HG03159 (cell line): ENCODE measurements around the gene THNSL1.
"Not testable (repeated sequence)": the region's sequence is repeated elsewhere in the genome, so short reads cannot be mapped to it uniquely, and the experiment has no call there.

Experiments
- ATAC-seq: cut with Tn5 transposase; IDR thresholded peaks from one replicate; pipeline ENCODE4 v1.9.1; 2021; ENCODE audit warnings: mild to moderate bottlenecking, moderate library complexity; ENCODE audit not compliant: unreplicated experiment

THNSL1 gene

DNA sequence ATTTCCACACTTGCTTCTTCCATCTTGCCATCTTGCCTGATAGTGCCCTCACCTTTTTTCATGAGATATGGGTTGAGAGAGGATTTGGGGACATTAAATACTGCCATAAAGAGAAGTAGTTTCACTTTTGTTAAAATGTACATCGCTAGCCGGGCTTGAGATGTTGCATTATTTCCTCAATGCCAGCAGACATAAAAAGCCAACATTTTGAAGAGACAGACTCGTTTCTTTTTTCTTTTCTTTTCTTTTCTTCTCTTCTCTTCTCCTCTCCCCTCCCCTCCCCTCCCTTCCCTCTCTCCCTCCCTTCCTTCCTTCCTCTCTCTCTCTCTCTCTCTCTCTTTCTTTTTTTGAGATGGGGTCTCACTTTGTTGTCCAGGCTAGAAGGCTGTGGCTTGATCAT is 18.4 kb upstream of the THNSL1 start:
- ATAC-seq: no peak

DNA sequence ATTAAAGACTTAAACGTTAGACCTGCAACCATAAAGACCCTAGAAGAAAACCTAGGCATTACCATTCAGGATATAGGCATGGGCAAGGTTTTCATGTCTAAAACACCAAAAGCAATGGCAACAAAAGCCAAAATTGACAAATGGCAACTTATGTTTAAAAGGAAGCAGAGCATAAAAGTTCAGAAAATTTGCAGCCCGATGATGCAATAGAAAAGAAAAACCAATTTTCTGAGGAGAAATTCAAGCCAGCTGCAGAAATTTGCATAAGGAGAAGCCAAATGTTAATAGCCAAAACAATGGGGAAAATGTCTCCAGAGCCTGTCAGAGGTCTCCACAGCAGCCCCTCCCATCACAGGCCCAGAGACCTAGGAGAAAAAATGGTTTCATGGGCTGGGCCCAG is 4.8 kb upstream of the THNSL1 start:
- ATAC-seq: not testable (repeated sequence)

DNA sequence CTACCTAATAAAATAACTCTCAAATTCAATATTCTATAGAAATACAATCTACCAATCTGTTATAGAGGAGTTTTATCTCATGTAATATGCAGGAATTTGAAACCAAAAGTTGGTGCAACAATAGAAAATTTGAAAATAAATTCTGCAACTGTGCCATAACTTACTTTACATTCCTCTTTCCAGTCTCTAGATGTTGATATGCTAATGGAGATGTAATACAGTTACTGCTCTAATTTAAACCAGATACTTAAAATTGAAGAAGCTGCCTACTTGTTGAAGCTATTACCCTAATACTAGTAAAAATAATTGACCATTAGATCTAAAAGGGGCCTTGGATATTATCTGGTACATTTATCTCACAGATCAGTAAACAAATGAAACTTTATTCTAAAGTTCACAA is 1.8 kb upstream of the THNSL1 start:
- no peak for ATAC-seq

DNA sequence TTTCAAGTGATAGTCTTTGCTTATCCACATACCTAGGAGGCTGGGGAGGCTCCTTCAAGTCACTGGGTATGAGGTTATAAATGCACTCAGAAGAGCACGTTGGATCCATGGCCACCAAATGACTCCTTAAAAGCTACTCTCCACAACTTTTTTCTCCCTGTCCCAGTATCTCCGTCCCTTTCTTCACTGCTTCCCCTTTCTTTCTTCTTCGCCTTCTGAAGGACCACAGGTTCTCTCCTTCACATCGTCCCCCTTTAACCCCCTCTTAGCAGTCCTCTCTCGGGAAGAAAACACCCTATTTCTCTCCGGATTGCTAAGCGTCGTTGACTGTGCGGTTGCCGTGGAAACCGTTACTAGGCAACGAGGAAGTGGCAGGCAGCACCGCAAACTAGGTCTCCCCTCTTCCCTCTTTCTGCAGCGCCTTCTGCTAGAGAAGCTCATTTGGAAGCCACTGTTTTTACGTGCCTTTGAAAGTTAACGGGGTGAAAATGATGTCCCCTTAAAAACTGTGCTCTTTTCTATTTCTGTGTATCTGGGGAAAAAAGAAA is 510 bp upstream of the THNSL1 start, which contains the start of gene ENKUR:
ENKUR (minus strand) TSS at position 331 of the 548 bp plus-strand sequence; CDS start at position 109, 222 bp downstream.
- ATAC-seq: peak; percentile 73

DNA sequence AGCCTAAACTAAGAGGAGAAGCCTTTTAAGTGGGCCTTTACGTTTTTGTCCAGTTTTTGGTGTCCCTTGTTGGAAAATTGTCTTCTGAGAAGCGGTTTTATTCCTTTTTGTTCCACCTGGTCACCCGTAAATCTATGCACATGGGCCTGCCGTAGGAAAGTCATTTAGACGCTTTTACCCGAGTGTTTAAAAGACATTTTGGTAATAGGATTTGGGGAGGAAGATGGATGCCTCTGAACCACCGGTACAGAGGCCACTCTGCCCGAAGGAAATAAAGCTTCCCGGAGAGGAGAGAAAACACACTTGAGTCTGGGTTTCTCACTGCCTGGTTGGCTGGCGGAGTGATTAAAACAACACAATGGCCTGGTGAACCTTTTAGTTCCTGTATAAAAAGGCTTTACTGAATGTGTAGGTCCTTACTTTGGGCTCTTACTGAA is 760 bp downstream of the THNSL1 start:
- no peak for ATAC-seq

DNA sequence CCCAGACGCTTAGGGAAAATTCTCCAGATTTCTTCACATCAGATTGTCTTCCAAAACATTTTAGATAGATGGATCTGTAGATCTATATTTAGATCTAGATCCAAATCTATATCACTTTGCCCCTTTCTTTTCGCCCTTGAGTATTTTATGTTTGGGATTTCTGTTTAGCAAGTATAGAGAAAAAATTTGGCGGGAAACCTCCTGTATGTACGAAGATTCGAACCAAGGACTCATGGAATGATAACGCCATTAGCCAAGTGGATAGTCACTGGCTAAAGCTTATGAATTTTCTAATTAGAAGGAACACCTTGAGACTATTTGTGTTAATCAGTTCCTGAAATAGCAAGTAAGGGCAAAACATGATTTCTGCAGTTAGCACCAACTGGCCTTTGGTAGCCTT is 1.2 kb downstream of the THNSL1 start:
- ATAC-seq: no peak

DNA sequence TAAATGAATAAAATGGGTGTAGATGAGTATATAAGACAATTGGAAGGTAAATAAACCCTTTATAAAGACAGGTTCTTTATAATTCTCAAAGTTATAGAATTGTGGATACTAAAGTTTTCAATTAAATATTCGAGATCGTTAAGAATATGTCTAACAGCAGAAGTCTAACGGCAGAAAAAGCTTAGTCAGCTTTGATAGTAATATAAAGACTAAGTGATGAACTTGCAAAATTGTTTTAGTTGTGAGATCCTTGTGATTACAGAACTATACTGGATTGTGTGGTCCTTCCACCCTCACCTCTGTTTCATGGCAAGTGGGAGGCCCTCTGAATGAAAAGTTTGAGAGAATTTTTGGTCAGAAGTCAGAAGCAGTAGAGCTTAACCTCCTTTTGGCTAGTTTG is 2.3 kb downstream of the THNSL1 start:
- ATAC-seq: no peak

DNA sequence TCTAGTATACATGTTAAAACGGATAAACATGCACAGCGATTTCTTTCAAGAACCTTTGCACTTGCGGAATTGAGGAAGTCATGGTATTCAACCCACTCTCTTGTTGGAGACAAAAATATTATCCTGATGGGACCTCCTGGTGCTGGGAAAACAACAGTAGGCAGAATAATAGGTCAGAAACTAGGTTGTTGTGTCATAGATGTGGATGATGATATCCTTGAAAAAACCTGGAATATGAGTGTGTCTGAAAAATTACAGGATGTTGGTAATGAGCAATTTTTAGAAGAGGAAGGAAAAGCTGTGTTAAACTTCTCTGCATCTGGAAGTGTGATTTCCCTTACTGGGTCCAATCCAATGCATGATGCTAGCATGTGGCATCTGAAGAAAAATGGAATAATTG is 6.9 kb downstream of the THNSL1 start:
- ATAC-seq: no peak

DNA sequence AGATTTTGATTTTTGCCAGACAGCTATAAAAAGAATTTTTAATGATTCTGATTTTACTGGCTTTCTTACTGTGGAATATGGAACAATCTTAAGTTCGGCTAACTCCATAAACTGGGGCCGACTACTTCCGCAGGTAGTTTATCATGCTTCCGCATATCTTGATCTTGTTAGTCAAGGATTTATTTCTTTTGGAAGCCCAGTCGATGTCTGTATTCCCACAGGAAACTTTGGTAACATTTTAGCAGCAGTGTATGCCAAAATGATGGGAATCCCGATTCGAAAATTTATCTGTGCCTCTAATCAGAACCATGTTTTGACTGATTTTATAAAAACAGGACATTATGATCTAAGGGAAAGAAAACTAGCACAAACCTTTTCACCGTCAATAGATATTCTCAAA is 8.1 kb downstream of the THNSL1 start:
- ATAC-seq: no peak

DNA sequence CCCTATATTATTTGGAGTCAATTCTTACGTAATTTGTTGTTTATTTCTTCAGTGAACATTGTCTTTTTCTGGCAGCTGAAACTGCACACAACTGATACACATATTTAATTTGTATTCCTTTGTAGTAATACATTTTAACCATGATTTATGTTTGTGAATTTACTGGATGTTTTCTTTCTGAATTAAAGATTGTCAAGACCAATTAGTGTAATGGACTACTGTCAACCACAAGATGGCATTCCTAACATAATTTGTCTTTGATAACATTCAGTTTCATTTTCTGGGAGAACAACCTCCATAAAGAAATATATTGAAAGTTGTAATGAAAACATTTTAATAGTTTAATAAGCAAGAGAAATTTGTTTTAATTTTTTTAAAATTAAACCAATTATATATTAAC is 10.1 kb downstream of the THNSL1 start:
- ATAC-seq: no peak

DNA sequence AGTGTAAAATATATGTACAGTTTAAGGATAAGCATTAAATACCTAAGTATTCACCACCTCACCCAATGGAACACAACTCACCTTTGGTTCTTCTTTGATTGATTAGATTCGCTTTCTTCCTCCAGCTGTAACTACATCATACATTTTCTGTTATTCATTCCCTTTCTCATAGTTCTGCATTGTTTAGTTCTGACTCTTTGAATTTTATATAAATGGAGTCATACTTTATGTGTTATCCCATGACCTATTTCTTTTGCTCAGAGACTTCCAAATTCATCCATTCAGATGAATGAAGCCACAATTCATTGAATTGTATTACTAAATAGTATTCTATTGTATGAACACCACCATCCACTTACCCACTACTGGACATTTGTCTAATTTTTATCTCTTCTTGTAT is 12.3 kb downstream of the THNSL1 start:
- ATAC-seq: no peak

DNA sequence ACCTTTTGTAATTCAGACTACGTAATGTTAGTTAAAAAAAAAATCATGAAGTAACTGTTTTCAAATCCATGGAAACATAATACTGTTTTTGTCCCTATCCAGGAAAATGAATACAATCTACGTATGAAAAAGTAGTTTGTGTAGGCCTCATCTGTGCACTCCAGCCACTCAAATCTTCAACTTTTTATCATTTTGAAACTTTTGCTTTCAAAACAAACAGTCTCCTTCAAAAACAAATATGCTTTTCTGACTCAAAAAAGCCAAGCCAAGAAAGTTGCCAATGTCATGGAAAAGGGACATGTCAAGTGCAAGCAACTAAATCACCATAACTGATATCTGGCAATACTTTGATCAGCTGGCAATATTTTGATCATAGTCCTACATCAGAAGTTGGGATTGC is 13.1 kb downstream of the THNSL1 start:
- no peak for ATAC-seq

DNA sequence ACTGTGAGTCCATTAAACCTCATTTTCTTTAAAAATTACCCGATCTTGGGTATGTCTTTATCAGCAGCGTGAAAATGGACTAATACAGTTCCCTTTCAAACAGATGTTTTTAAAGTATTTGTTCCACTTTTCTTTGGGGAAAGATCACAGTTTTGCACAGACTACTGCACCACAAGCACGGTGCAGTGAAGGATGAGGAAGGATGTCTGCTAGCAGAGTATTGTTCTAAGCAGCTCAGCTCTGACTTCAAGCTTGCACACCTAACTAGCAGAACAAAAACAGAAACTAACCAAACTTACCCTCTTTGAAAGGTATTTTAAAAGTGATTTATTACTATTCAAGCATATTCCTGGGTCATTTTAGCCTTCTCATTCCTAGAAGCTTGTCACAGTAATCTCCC is 20.0 kb downstream of the THNSL1 start:
- ATAC-seq: peak; percentile 79

DNA sequence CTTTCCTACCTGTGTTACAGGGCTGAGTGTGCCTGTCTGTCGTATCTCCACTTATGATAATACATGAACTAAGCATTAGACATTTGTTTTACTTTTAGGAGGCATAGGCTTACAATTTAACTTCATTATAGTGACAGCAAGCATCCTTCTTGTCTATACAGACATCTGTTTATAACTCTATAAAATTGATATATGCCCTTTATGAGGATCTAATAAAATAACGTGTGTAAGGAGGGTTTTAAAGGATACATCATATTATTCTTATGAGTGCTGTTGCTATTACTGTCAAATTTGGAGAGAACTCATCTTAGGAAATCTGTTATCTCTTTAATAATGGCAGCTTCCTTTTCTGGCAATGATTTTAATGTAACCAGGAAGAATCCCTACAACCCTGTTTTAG is 21.9 kb downstream of the THNSL1 start:
- no peak for ATAC-seq

DNA sequence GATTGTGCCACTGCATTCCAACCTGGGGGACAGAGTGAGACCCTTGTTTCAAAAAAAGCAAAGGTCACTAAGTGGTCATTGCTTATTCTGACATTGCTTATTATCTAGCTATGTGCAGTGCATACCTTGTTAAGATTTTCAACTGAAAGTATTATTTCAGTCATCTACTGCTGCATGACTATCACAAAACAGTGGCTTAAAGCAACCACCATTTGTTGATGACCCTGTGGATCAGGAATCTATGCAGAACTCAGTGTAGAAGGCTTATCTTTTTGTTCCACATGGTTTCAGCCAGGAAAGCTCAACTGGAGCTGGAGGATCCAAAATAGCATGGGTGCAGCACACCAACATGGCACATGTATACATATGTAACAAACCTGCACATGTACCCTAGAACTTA is 23.1 kb downstream of the THNSL1 start:
- no peak for ATAC-seq

DNA sequence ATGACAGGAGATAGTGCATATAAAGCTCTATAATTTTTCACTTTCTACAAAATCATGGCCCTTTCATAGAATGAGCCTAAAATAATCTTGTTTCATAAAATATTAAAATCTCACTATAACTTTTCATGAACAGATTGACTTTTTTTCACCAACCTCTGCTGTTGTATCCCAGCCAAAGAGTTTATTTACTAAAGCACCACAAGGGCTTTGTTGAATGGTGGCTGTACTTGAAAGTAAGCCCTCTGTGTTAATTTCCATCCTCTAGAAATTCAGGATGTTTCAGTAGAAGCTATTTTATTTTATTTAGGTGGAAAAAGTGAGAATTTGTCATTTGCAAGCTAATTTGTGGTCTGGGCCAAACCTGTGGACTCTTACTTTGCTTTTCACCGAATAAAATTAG is 30.2 kb downstream of the THNSL1 start:
- ATAC-seq: no peak

DNA sequence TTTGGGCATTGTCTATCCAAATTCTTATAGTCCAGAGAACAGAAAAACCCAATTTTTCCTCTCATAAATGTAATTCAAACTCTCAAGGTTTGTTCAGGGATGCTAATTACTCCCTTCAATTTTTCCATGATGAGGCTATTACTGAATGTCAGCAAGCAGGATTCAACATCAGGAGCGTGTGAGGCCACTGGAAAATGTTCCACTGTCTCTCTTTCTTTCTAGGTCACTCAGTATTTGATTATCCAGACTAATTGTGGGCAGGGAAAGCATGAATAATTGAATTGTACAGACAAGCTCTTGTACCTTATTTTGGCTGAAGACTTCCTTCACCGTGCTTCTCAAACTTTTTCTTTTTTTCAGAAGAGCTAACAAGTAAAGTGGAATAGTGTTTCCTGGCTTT is 30.7 kb downstream of the THNSL1 start:
- no peak for ATAC-seq

DNA sequence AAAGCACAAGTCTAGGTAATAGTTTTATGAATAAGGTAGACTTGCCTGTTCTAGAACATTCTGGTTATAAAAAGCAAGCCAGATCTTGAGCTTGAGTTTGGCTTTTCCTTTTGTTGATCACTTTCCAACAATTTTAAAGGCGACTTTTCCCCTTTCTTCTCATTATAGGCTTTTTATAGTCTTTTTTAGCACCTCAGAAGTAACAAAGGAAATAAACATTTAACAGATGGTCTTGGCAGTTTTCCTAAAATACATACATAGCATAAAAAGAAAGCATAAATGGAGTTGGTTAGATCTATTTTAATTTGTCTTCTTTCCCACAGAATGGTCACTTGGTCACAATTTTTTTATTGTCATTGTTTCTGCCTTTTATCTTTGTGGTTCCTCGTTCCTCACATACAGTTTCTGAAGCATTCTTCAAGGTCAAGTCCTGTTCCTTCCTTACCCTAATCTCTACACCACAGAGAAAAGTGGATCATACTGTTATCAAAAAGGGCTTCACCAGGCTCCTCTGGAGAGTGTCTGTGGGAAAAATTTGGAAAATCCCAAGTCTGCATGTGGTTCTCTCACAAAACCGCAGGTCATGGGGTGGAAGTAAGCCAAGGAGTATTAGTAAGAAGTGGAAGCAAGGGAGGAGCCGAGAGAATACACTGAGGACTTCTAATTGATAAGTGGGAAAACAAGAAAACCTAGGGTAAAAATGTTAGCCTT is 31.3 kb downstream of the THNSL1 start:
- ATAC-seq: no peak

DNA sequence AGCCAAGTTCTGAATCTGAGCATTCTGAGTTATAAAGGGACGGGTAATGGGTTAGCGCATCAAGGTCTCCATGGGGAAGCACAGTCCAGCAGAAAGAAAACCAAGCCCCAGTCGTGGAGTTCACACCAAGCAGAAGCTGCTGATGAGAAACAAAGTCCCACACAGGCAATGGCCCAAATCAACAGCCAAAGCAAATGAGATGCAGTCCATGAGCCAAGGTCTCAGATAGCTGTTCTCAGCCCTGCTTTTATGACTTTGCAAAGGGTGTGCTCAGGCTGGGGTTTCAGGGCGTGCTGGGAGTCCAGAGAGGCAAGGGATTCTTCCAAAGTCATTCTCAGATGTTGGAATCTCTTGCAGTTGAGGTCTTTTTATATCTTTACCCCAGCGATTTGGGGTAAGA is 32.0 kb downstream of the THNSL1 start:
- ATAC-seq: no peak

DNA sequence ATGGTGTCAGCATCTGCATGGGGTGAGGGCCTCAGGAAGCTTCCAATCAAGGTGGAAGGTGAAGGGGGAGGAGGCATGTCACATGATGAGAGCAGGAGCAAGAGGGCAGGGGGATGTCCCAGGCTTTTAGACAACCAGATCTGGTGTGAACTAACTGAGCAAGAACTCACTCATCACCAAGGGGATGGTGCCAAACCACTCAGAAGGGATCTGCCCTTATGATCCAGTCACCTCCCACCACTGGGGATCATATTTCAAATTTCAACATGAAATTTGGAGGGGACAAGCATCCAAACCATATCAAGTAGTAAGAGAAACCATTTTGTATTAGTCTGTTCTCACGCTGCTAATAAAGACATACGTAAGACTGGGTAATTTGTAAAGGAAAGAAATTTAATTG is 33.6 kb downstream of the THNSL1 start:
- ATAC-seq: no peak

DNA sequence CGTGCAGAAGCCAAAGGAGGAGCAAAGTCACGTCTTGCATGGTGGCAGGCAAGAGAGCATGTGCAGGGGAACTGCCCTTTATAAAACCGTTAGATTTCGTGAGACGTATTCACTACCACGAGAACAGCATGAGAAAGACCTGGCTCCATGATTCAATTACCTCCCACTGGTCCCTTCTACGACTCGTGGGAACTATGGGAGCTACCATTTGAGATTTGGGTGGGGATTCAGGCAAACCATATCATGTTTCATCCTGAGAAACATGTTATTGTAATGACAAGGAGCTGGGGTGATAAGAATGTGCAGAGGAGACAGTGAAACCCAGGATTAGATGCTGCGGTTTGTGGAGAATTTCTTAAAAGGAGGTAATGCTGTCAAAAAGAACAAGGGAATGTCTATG is 34.0 kb downstream of the THNSL1 start:
- ATAC-seq: no peak

DNA sequence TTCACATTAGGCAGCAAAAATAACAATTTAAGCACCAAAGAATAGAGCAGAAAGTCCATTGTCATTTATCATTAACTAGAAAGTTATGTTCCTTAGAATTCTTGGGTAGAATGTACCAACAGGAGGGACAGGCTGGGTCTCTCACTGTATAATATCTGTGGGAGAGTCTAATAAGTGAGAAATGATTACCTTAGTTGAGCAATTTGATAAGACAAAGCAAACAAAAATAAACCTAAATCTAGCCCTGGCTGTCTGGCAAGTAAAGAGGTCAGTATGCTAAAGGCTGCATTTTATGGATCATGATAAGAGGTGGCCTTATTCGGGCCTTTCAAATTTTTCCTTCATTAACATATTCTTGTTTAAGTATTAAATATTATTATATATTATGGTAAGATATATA is 35.6 kb downstream of the THNSL1 start:
- ATAC-seq: no peak

DNA sequence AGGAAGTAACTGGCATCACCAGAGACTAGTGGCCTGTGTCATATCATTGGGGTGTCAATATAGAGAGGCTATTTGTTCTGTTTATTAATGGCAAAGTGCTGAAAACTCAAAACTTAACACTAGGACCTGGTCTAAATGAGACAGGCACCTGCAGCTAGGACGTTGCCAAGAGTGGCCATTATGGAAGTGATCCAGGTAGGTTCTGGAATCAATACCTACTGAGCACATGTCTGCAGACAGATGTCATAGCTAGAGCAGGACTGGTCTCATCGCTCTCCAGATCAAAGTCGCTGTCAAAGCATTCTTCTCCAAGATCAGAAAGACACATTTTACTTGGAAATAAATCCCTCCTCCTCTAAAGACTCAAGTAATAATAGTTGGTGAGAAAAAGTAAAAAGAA is 40.3 kb downstream of the THNSL1 start:
- ATAC-seq: no peak
